Endothelial cell (in vitro differentiated cells): ENCODE data around the gene FNDC5. TPM values are rescaled to one million over a fixed set of nuclear protein-coding genes. Genes with fewer than 3 reads are reported as not detected.

Experiments
- DNase-seq: peaks from one replicate; pipeline ENCODE4 v3.0.0; 2021; ENCODE audit warnings: low spot score
- H3K27ac Mint-ChIP-seq: one replicate; pipeline ENCODE4 v1.8.0; 2021; ENCODE audit warnings: mixed read lengths, inconsistent platforms; ENCODE audit not compliant: unreplicated experiment
- H3K27me3 Mint-ChIP-seq: one replicate; pipeline ENCODE4 v1.8.0; 2021; ENCODE audit warnings: mild to moderate bottlenecking, moderate library complexity, mixed read lengths, inconsistent platforms; ENCODE audit not compliant: unreplicated experiment
- H3K36me3 Mint-ChIP-seq: one replicate; pipeline ENCODE4 v1.8.0; 2021; ENCODE audit warnings: mild to moderate bottlenecking, low read depth, mixed read lengths, inconsistent platforms; ENCODE audit not compliant: unreplicated experiment
- H3K4me1 Mint-ChIP-seq: one replicate; pipeline ENCODE4 v1.8.0; 2021; ENCODE audit warnings: mild to moderate bottlenecking, mixed read lengths, inconsistent platforms; ENCODE audit not compliant: unreplicated experiment
- H3K4me3 Mint-ChIP-seq: one replicate; pipeline ENCODE4 v1.8.0; 2021; ENCODE audit warnings: mild to moderate bottlenecking, mixed read lengths, inconsistent platforms; ENCODE audit not compliant: unreplicated experiment
- H3K9me3 Mint-ChIP-seq: one replicate; pipeline ENCODE4 v1.8.0; 2021; ENCODE audit warnings: mixed read lengths, inconsistent platforms; ENCODE audit not compliant: unreplicated experiment
- CTCF ChIP-seq: fragments of 200-600 bp; sonication (generic); IDR thresholded peaks from one replicate; pipeline ENCODE4 v1.5.0; 2021; ENCODE audit warnings: antibody characterized with exemption; ENCODE audit not compliant: unreplicated experiment
- total RNA-seq: library from RNA; stranded (reverse); fragmentation: NEBNext Ultra II Directional; extraction: Animal tissue kit (Norgen Biotek cat#: 25700); gene quantifications from one replicate; pipeline ENCODE4 v1.2.1, GENCODE V29; 2021; ENCODE audit not compliant: unreplicated experiment

Gene FNDC5
- total RNA-seq, 1 donor from 2014 or later, result 5.5 TPM

- TF ChIP-seq CTCF, result no peak
- Mint-ChIP-seq H3K9me3 (no peaks in the 10 kb centered on the region), H3K27ac (peak overlapping the region; percentile 82), H3K4me1 (peaks cover 29% of the 10 kb centered on the region), H3K36me3 (peaks cover 8% of the 10 kb centered on the region), H3K4me3 (peak overlapping the region; percentile 51), H3K27me3 (peaks cover 2% of the 10 kb centered on the region)
- DNase-seq, result no peak
These were observed 8.6 kb downstream of the FNDC5 start for GRCh38 chr1:32861904-32862695.

- DNase-seq, result no peak
- Mint-ChIP-seq H3K27ac (peak overlapping the region; percentile 42), H3K27me3 (no peaks in the 10 kb centered on the region), H3K9me3 (no peaks in the 10 kb centered on the region), H3K36me3 (peaks cover 6% of the 10 kb centered on the region), H3K4me1 (peaks cover 29% of the 10 kb centered on the region), H3K4me3 (peak overlapping the region; percentile 69)
- no peak for TF ChIP-seq CTCF
These were observed 10.1 kb downstream of the FNDC5 start for GRCh38 chr1:32860566-32860965.

GRCh38 chr1:32859915-32860314, 10.8 kb downstream of the FNDC5 start:
- no peak for TF ChIP-seq CTCF
- Mint-ChIP-seq H3K9me3 (no peaks in the 10 kb centered on the region), H3K27ac (no peak overlapping the region), H3K36me3 (peaks cover 6% of the 10 kb centered on the region), H3K4me3 (no peak overlapping the region), H3K4me1 (peaks cover 29% of the 10 kb centered on the region), H3K27me3 (no peaks in the 10 kb centered on the region)
- DNase-seq, result no peak

- Mint-ChIP-seq H3K9me3 (no peaks in the 10 kb centered on the region), H3K4me3 (no peak overlapping the region), H3K4me1 (peaks cover 29% of the 10 kb centered on the region), H3K27me3 (no peaks in the 10 kb centered on the region), H3K27ac (no peak overlapping the region), H3K36me3 (peaks cover 6% of the 10 kb centered on the region)
- no peak for TF ChIP-seq CTCF
- no peak for DNase-seq
These were observed 11.9 kb downstream of the FNDC5 start for GRCh38 chr1:32858791-32859190.

- TF ChIP-seq CTCF, result no peak
- H3K9me3 Mint-ChIP-seq, result no peaks in the 10 kb centered on the region
- no peak overlapping the region for H3K4me3 Mint-ChIP-seq
- H3K27me3 Mint-ChIP-seq, result no peaks in the 10 kb centered on the region
- DNase-seq, result no peak
- peaks cover 29% of the 10 kb centered on the region for H3K4me1 Mint-ChIP-seq
- no peak overlapping the region for H3K27ac Mint-ChIP-seq
- H3K36me3 Mint-ChIP-seq, result peaks cover 6% of the 10 kb centered on the region
These were observed 12.6 kb downstream of the FNDC5 start for GRCh38 chr1:32858136-32858535.
